Kidney (tissue), 14 donors: ENCODE data around the gene TNRC6C. TPM values are rescaled to one million over a fixed set of nuclear protein-coding genes. Genes with fewer than 3 reads are reported as not detected.

Source experiments
- DNase-seq, 5 donors: peaks; one replicate each; pipeline ENCODE4 v3.0.0-alpha.2; 2013 to 2020
- FAIRE-seq: peaks from 2 replicates; lab custom pipeline; 2012; peaks lifted over from hg19 to GRCh38; lab: Jason Lieb, UNC
- H3K27ac ChIP-seq, 2 donors: one replicate each; pipeline ENCODE4 v1.7.0; 2013; ENCODE audit warnings: low read depth in 2 of 2, low read length in 2 of 2, inconsistent platforms in 1 of 2
- H3K27me3 ChIP-seq: one replicate; pipeline ENCODE4 v1.7.1; 2013; ENCODE audit warnings: low read length, inconsistent platforms; ENCODE audit not compliant: control insufficient read depth, insufficient read depth
- H3K36me3 ChIP-seq, 3 donors: one replicate each; pipeline versions ENCODE4 v1.7.0 to v1.7.1; 2013; ENCODE audit warnings: low read length in 3 of 3, control low read depth in 1 of 3, inconsistent platforms in 1 of 3; ENCODE audit not compliant: insufficient read depth in 3 of 3, control insufficient read depth in 2 of 3
- H3K4me1 ChIP-seq, 3 donors: one replicate each; pipeline versions ENCODE4 v1.7.0 to v1.7.1; 2013; ENCODE audit warnings: low read length in 3 of 3, inconsistent platforms in 1 of 3, low read depth in 1 of 3; ENCODE audit not compliant: control insufficient read depth in 2 of 3, insufficient read depth in 2 of 3
- H3K4me3 ChIP-seq, 3 donors: one replicate each; pipeline versions ENCODE4 v1.7.0 to v1.8.1; 2013; ENCODE audit warnings: low read length in 3 of 3, control low read depth in 1 of 3, inconsistent platforms in 1 of 3
- H3K9ac ChIP-seq, 3 donors: one replicate each; pipeline versions ENCODE4 v1.7.0 to v1.7.1; 2013; ENCODE audit warnings: low read length in 3 of 3, control low read depth in 1 of 3, inconsistent platforms in 1 of 3
- H3K9me3 ChIP-seq, 3 donors: one replicate each; pipeline versions ENCODE4 v1.7.0 to v1.7.1; 2013; ENCODE audit warnings: low read length in 3 of 3, control low read depth in 1 of 3, inconsistent platforms in 1 of 3; ENCODE audit not compliant: control insufficient read depth in 2 of 3, insufficient read depth in 1 of 3
- intact Hi-C: fragments of 100-400 bp; cut with DNase I; formaldehyde crosslinking; loops from one replicate; pipeline ENCODE4 v1.11.1; 2022
- polyA plus RNA-seq: library from polyadenylated mRNA; stranded (reverse); fragments of 350-450 nt; fragmentation: Illumina TruSeq; extraction: RNeasy Lipid Tissue Mini Kit (QIAGEN cat#74804); gene quantifications from one replicate; pipeline ENCODE4 v1.2.3, GENCODE V29; 2014; ENCODE audit warnings: low read depth, low replicate concordance; ENCODE audit not compliant: insufficient read depth
- total RNA-seq: library from RNA; stranded (reverse); fragmentation: NEBNext Ultra II Directional; extraction: Animal tissue kit (Norgen Biotek cat#: 25700); gene quantifications from one replicate; pipeline ENCODE4 v1.2.1, GENCODE V29; 2021
- TF ChIP-seq, protein P1 (sequence below): IDR thresholded peaks from 3 replicates; pipeline ENCODE4 v1.5.1; 2012; ENCODE audit warnings: mild to moderate bottlenecking, moderate library complexity, borderline replicate concordance; ENCODE audit not compliant: insufficient read depth; ENCODE audit errors: extremely low read depth
- donor health status: control.
- donor health status: control.
- donor health status: control.
- donor health status: control.
- donor health status: control.
- donor health status: DM: yes; HTN: yes; CAD: no.
- donor health status: Normal renal cell carcinoma (clear cell type).

The TNRC6C gene
- total and polyA plus RNA-seq, 2 donors from 2014 or later: 1.9 to 29.4 TPM

DNA sequence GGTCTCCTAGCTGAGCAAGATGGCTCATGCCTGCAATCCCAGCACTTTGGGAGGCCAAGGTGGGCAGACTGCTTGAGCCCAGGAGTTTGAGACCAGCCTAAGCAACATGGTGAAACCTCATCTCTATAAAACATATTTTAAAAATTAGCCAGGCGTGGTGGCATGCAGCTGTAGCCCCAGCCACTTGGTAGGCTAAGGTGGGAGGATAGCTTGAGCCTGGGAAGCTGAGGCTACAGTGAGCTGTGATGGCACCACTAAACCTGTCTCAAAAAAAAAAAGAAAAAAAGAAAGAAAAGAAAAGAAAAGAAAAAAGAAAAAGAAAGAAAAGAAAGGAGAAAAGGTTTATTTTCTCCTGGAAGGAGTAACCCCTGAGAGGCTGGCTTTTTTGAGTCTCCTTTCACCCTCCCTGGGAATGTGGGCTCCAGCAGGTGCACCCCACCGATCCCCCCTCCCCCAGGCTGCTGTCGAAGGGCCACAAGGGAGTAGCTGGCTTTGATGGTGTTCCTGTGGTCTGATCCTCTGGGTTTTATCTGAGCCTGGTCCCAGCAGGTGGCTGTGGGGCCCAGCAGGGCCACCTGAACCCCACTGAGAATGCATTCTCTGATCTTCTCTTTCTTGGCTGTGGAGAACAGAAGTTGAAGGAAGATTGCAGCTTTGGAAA is 29.9 kb upstream of the TNRC6C start:
- intact Hi-C loops: no loop called here
- no peaks in the 10 kb centered on the region for H3K4me1 ChIP-seq
- no peak for DNase-seq
- H3K36me3 ChIP-seq: no peaks in the 10 kb centered on the region
- no peaks in the 10 kb centered on the region for H3K27me3 ChIP-seq
- no peak overlapping the region for H3K9ac ChIP-seq
- TF ChIP-seq, protein P1, sequence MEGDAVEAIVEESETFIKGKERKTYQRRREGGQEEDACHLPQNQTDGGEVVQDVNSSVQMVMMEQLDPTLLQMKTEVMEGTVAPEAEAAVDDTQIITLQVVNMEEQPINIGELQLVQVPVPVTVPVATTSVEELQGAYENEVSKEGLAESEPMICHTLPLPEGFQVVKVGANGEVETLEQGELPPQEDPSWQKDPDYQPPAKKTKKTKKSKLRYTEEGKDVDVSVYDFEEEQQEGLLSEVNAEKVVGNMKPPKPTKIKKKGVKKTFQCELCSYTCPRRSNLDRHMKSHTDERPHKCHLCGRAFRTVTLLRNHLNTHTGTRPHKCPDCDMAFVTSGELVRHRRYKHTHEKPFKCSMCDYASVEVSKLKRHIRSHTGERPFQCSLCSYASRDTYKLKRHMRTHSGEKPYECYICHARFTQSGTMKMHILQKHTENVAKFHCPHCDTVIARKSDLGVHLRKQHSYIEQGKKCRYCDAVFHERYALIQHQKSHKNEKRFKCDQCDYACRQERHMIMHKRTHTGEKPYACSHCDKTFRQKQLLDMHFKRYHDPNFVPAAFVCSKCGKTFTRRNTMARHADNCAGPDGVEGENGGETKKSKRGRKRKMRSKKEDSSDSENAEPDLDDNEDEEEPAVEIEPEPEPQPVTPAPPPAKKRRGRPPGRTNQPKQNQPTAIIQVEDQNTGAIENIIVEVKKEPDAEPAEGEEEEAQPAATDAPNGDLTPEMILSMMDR: no peak
- no peaks in the 10 kb centered on the region for H3K9me3 ChIP-seq
- H3K4me3 ChIP-seq: no peak overlapping the region
- no peak overlapping the region for H3K27ac ChIP-seq
- no peak for FAIRE-seq

DNA sequence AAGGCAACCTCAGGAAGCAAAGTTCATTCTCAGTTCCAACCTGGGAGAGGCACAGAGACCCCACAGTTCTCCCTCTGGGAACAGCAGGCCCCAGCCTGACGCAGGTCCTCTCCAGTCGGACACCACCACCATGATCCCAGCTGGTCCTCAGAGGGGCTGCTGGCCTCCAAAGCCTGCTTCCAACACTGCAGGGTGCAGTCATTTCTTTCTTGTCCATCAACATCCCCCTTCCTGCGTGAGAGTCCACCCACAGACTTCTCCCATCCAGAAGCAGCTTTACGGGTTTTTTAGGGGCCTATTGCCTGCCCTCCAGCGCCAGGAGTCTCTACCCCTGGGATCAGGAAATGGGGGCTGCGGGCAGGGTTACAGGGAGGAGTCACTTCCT is 29.3 kb upstream of the TNRC6C start:
- H3K27me3 ChIP-seq: no peaks in the 10 kb centered on the region

DNA sequence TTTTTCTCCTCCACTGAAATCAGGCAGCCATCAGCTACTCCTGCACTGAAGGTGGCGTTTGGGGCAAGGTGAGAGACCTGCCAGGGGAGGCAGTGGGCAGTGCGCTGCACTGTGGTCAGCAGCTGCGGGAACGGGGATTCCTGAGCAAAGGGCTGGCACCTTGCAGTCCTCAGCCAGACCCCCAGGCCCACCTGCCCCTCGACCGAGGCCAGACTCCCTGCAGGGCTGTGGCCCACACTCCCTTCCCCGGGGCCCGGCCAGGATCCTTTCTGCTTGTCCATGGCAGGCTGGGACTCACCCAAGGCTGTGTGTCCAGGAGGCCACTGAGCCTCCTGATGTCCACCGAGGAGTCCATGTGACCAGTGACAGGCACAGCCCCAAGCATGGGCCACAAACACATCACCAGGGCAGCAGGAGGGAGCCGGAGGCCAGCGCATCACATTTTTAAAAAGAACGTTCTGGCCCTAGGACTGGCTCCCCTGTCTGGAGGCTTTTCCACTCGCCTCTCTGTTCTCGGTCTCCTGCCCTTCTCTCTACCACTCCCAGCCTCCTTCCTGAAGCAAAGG is 28.5 kb upstream of the TNRC6C start:
- intact Hi-C loops: no loop called here
- Histone ChIP-seq H3K27ac (no peak overlapping the region), H3K4me1 (no peaks in the 10 kb centered on the region), H3K4me3 (no peak overlapping the region), H3K36me3 (no peaks in the 10 kb centered on the region), H3K27me3 (no peaks in the 10 kb centered on the region), H3K9ac (no peak overlapping the region), H3K9me3 (no peaks in the 10 kb centered on the region)
- no peak for DNase-seq
- no peak for FAIRE-seq
- TF ChIP-seq, protein P1: no peak

More for the DNA sequence above, 29.3 kb upstream of the TNRC6C start:
- H3K4me3 ChIP-seq: no peak overlapping the region
- H3K9ac ChIP-seq: no peak overlapping the region
- no peaks in the 10 kb centered on the region for H3K36me3 ChIP-seq
- FAIRE-seq (no peak), DNase-seq (no peak)
- H3K9me3 ChIP-seq: no peaks in the 10 kb centered on the region
- H3K4me1 ChIP-seq: no peaks in the 10 kb centered on the region
- H3K27ac ChIP-seq: no peak overlapping the region
- TF ChIP-seq, protein P1: no peak
- intact Hi-C loops: no loop called here
